NK-92 (cell line): ENCODE results near the gene MAPRE2.

Source experiments
- DNase-seq: peaks from one replicate; lab custom pipeline; 2025; ENCODE audit not compliant: unreplicated experiment; lab: John Stamatoyannopoulos, UW

The MAPRE2 gene

GRCh38 chr18:35061336-35061735, 20.1 kb downstream of the MAPRE2 start:
- no peak for DNase-seq

- DNase-seq: no peak
These were observed 20.6 kb downstream of the MAPRE2 start for GRCh38 chr18:35061804-35062203.

GRCh38 chr18:35062408-35062807, 21.2 kb downstream of the MAPRE2 start:
- DNase-seq: no peak

GRCh38 chr18:35063875-35064690, 22.9 kb downstream of the MAPRE2 start:
- no peak for DNase-seq

- no peak for DNase-seq
These were observed 26.2 kb downstream of the MAPRE2 start for GRCh38 chr18:35067454-35067853.

- no peak for DNase-seq
These were observed 30.6 kb downstream of the MAPRE2 start for GRCh38 chr18:35071819-35072247.

GRCh38 chr18:35072616-35073015, 31.4 kb downstream of the MAPRE2 start:
- DNase-seq: no peak

GRCh38 chr18:35073186-35074105, 32.2 kb downstream of the MAPRE2 start:
- no peak for DNase-seq

GRCh38 chr18:35074581-35074980, 33.4 kb downstream of the MAPRE2 start:
- no peak for DNase-seq

GRCh38 chr18:35075132-35075531, 33.9 kb downstream of the MAPRE2 start:
- DNase-seq: no peak

GRCh38 chr18:35076135-35076924, 35.1 kb downstream of the MAPRE2 start:
- no peak for DNase-seq

- DNase-seq: no peak
These were observed 36.7 kb downstream of the MAPRE2 start for GRCh38 chr18:35077937-35078336.

GRCh38 chr18:35080058-35080457, 38.8 kb downstream of the MAPRE2 start:
- DNase-seq: no peak

GRCh38 chr18:35083174-35083712, 42.0 kb downstream of the MAPRE2 start:
- DNase-seq: no peak

GRCh38 chr18:35084494-35085449, 43.6 kb downstream of the MAPRE2 start:
- DNase-seq: no peak

- DNase-seq: no peak
These were observed 44.5 kb downstream of the MAPRE2 start for GRCh38 chr18:35085450-35086380.

GRCh38 chr18:35086704-35087103, 45.5 kb downstream of the MAPRE2 start:
- no peak for DNase-seq

- no peak for DNase-seq
These were observed 46.5 kb downstream of the MAPRE2 start for GRCh38 chr18:35087726-35088125.

GRCh38 chr18:35088921-35089320, 47.7 kb downstream of the MAPRE2 start:
- no peak for DNase-seq
